ENCODE data around the gene SRGAP1. TPM values are rescaled to one million over a fixed set of nuclear protein-coding genes. Genes with fewer than 3 reads are reported as not detected.

The SRGAP1 gene
- total and polyA plus RNA-seq, 2 of the 13 experiments (the other 11 are each of a cell fraction or from before 2014, with no cell fraction given), result 1.6 to 3.4 TPM

DNA sequence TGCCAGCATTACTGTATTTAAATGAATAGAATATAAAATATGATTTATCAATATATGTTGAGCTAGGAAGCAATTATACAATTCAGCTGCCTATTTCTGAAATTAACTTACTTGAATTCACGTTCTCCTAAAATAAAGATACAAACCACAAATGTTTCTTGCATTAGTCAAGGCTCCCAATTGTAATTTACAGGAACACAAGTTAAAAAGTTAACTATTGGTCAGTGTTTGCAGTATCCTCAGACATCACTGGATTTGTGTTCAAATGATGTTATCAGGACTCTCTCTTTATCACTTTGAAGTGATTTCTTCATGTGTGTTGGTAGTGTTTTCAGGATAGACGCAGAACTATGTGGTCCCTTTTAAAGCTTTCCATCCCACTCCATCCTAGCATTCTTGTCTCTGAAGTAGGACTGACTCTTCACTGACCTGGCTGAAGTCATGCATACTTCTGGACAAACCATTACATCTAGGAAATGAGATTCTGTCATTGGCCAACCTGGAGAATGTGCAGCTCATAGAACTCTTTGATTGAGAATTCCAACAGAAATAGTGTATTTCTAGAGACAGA, 221.5 kb downstream of the SRGAP1 start:
- peak; percentile 4 for DNase-seq (ENCODE audit: low spot score)
- no TSS peak for BruUV-seq (replicated peaks)
- no peaks in the 10 kb centered on the region for H3K4me1 ChIP-seq (ENCODE audit: insufficient read depth, low read length)
- H2AFZ ChIP-seq (ENCODE audit: low read length), result no peak overlapping the region
- intact Hi-C loops (cut with micrococcal nuclease; ENCODE audit: unreplicated experiment), result no loop called here
- ATAC-seq, result no peak
- no peak overlapping the region for H3K4me2 ChIP-seq (ENCODE audit: low read depth, low read length)
- no peaks in the 10 kb centered on the region for H3K79me2 ChIP-seq (ENCODE audit: insufficient read depth, low read length)
- ChIA-PET CTCF (ENCODE audit: low intra/inter-chr PET ratio, low total read pairs) (no interaction called here), POLR2A (no interaction called here)
- TF ChIP-seq, protein P1, sequence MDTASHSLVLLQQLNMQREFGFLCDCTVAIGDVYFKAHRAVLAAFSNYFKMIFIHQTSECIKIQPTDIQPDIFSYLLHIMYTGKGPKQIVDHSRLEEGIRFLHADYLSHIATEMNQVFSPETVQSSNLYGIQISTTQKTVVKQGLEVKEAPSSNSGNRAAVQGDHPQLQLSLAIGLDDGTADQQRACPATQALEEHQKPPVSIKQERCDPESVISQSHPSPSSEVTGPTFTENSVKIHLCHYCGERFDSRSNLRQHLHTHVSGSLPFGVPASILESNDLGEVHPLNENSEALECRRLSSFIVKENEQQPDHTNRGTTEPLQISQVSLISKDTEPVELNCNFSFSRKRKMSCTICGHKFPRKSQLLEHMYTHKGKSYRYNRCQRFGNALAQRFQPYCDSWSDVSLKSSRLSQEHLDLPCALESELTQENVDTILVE (CRISPR knock-in tag; IDR thresholded peaks at IDR 0.05), result no peak
- TF ChIP-seq KDM2A (CRISPR knock-in tag; IDR thresholded peaks at IDR 0.05; ENCODE audit: borderline replicate concordance, low read depth) (no peak), SETDB1 (CRISPR knock-in tag; IDR thresholded peaks at IDR 0.05; ENCODE audit: borderline replicate concordance) (no peak), RBFOX2 (IDR thresholded peaks at IDR 0.05; ENCODE audit: low read depth, low read length) (no peak), ELF1 (CRISPR knock-in tag; IDR thresholded peaks at IDR 0.05) (no peak), ZKSCAN1 (IDR thresholded peaks at IDR 0.05; ENCODE audit: low read length) (no peak), NFKB2 (CRISPR knock-in tag; IDR thresholded peaks at IDR 0.05; ENCODE audit: borderline replicate concordance) (no peak)
- TF ChIP-seq, protein P2, sequence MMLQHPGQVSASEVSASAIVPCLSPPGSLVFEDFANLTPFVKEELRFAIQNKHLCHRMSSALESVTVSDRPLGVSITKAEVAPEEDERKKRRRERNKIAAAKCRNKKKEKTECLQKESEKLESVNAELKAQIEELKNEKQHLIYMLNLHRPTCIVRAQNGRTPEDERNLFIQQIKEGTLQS (CRISPR knock-in tag; IDR thresholded peaks at IDR 0.05), result no peak
- TF ChIP-seq, protein P3, sequence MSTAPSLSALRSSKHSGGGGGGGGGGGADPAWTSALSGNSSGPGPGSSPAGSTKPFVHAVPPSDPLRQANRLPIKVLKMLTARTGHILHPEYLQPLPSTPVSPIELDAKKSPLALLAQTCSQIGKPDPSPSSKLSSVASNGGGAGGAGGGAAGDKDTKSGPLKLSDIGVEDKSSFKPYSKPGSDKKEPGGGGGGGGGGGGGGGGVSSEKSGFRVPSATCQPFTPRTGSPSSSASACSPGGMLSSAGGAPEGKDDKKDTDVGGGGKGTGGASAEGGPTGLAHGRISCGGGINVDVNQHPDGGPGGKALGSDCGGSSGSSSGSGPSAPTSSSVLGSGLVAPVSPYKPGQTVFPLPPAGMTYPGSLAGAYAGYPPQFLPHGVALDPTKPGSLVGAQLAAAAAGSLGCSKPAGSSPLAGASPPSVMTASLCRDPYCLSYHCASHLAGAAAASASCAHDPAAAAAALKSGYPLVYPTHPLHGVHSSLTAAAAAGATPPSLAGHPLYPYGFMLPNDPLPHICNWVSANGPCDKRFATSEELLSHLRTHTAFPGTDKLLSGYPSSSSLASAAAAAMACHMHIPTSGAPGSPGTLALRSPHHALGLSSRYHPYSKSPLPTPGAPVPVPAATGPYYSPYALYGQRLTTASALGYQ (CRISPR knock-in tag; IDR thresholded peaks at IDR 0.05), result no peak
- TF ChIP-seq, protein P4, sequence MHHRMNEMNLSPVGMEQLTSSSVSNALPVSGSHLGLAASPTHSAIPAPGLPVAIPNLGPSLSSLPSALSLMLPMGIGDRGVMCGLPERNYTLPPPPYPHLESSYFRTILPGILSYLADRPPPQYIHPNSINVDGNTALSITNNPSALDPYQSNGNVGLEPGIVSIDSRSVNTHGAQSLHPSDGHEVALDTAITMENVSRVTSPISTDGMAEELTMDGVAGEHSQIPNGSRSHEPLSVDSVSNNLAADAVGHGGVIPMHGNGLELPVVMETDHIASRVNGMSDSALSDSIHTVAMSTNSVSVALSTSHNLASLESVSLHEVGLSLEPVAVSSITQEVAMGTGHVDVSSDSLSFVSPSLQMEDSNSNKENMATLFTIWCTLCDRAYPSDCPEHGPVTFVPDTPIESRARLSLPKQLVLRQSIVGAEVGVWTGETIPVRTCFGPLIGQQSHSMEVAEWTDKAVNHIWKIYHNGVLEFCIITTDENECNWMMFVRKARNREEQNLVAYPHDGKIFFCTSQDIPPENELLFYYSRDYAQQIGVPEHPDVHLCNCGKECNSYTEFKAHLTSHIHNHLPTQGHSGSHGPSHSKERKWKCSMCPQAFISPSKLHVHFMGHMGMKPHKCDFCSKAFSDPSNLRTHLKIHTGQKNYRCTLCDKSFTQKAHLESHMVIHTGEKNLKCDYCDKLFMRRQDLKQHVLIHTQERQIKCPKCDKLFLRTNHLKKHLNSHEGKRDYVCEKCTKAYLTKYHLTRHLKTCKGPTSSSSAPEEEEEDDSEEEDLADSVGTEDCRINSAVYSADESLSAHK (CRISPR knock-in tag; IDR thresholded peaks at IDR 0.05; ENCODE audit: borderline replicate concordance), result no peak
- H3K4me3 ChIP-seq (replicated peaks in 1 of 3; ENCODE audit: insufficient read depth in 1 of 3, low read depth in 2 of 3, low read length in 3 of 3), result no peak overlapping the region
- in situ Hi-C loops (cut with HindIII; ENCODE audit: extremely low pct_ligation_motif_present, low pct_unique_long_range_greater_than_20kb), result no loop called here
- peaks cover 0 to 7% of the 10 kb centered on the region in 2 experiments; a peak in 1 of 5 replicates for H3K36me3 ChIP-seq (replicated peaks in 1 of 2; ENCODE audit: control insufficient read depth in 1 of 2, insufficient read depth in 2 of 2, low read length in 2 of 2)
- no peaks in the 10 kb centered on the region for H4K20me1 ChIP-seq (ENCODE audit: insufficient read depth, low read length)
- no peak overlapping the region for H3K27ac ChIP-seq (ENCODE audit: extremely low read length, insufficient read depth, low read length)
- no peak overlapping the region for H3K9ac ChIP-seq (ENCODE audit: insufficient read depth, low read depth, low read length)
- WGBS (ENCODE audit: low lambda C conversion rate), result 96% methylated on average over 2 of the region's 2 CpGs
- H3K9me3 ChIP-seq (ENCODE audit: low read length), result no peaks in the 10 kb centered on the region
- H3K27me3 ChIP-seq (ENCODE audit: control insufficient read depth in 1 of 2, insufficient read depth in 2 of 2, low read length in 2 of 2), result no peaks in the 10 kb centered on the region
- no peak for FAIRE-seq
